OCI-LY7 (cell line): ENCODE data around the gene IGSF21. TPM values are rescaled to one million over a fixed set of nuclear protein-coding genes. Genes with fewer than 3 reads are reported as not detected.

Experiments used
- BruUV-seq: library from RNA; stranded (reverse); fragments of 400-500 nt; replicated peaks from 2 replicates; lab custom pipeline; 2021; lab: Mats Ljungman, UMichigan
- CTCF ChIA-PET: fragments of 300-600 bp; sonication (Branson Sonifier 250); formaldehyde crosslinking; loops from one replicate; lab custom pipeline; 2022; ENCODE audit warnings: antibody characterized with exemption; ENCODE audit not compliant: unreplicated experiment; lab: Charles Lee
- POLR2A ChIA-PET: fragments of 300-600 bp; sonication (Branson Sonifier 250); formaldehyde crosslinking; loops from one replicate; lab custom pipeline; 2022; ENCODE audit warnings: antibody characterized with exemption; lab: Charles Lee
- DNase-seq: peaks from one replicate; pipeline ENCODE4 v3.0.0-alpha.2; 2015; ENCODE audit warnings: low spot score
- H2AFZ ChIP-seq: fragments of 200-600 bp; sonication (generic), shearing (Covaris generic); 2 replicates; pipeline ENCODE4 v1.6.1; 2014; ENCODE audit warnings: mild to moderate bottlenecking, antibody characterized with exemption, low read length, moderate library complexity
- H3K27ac ChIP-seq: fragments of 200-600 bp; sonication (generic); 2 replicates; pipeline ENCODE4 v1.5.1; 2014; ENCODE audit warnings: mixed run types, low read depth, mild to moderate bottlenecking, moderate library complexity, low read length, inconsistent platforms; ENCODE audit not compliant: poor library complexity, severe bottlenecking
- H3K36me3 ChIP-seq: fragments of 200-600 bp; sonication (generic); 2 replicates; pipeline ENCODE4 v1.6.1; 2014; ENCODE audit warnings: mild to moderate bottlenecking, antibody characterized with exemption, low read length, moderate library complexity, mixed read lengths; ENCODE audit not compliant: insufficient read depth
- H3K4me1 ChIP-seq: fragments of 200-600 bp; sonication (generic); 2 replicates; pipeline ENCODE4 v1.5.1; 2014; ENCODE audit warnings: mild to moderate bottlenecking, low read length; ENCODE audit not compliant: insufficient read depth, poor library complexity, severe bottlenecking
- H3K4me2 ChIP-seq: fragments of 200-600 bp; sonication (generic); 2 replicates; pipeline ENCODE4 v1.6.1; 2014; ENCODE audit warnings: mild to moderate bottlenecking, low read length
- H3K4me3 ChIP-seq: fragments of 200-600 bp; sonication (generic); 2 replicates; pipeline ENCODE4 v1.5.1; 2014; ENCODE audit warnings: mild to moderate bottlenecking, low read depth, low read length; ENCODE audit not compliant: poor library complexity, severe bottlenecking
- H3K79me2 ChIP-seq: fragments of 200-600 bp; sonication (generic); 2 replicates; pipeline ENCODE4 v1.6.1; 2016; ENCODE audit warnings: low read depth, mild to moderate bottlenecking, low read length, moderate library complexity, mixed read lengths; ENCODE audit not compliant: insufficient read depth
- H3K9me2 ChIP-seq: fragments of 200-600 bp; sonication (generic); 2 replicates; pipeline ENCODE4 v1.6.1; 2016; ENCODE audit warnings: mild to moderate bottlenecking, low read length, mixed read lengths; ENCODE audit not compliant: insufficient read depth
- H3K9me3 ChIP-seq: fragments of 200-600 bp; sonication (generic); 2 replicates; pipeline ENCODE4 v1.6.1; 2014; ENCODE audit warnings: mild to moderate bottlenecking, mixed run types, low read length, mixed read lengths
- H4K20me1 ChIP-seq: fragments of 200-600 bp; sonication (generic); 2 replicates; pipeline ENCODE4 v1.6.1; 2014; ENCODE audit warnings: mild to moderate bottlenecking, antibody characterized with exemption, low read length, moderate library complexity, mixed read lengths; ENCODE audit not compliant: insufficient read depth
- EZH2phosphoT487 ChIP-seq: fragments of 200-600 bp; sonication (generic); IDR thresholded peaks from 2 replicates; pipeline ENCODE4 v1.6.1; 2018; ENCODE audit warnings: low read depth, borderline replicate concordance, mild to moderate bottlenecking, mixed run types, antibody characterized with exemption, low read length, moderate library complexity, mixed read lengths
- intact Hi-C: fragments of 100-400 bp; cut with micrococcal nuclease; formaldehyde crosslinking; loops from one replicate; pipeline ENCODE4 v1.10.0; 2022; ENCODE audit not compliant: unreplicated experiment
- total RNA-seq, 2 experiments: library from RNA; depleted of rRNA in 1 of 2; stranded (reverse); fragments of >200 nt in 1 of 2; shearing (Covaris generic) in 1 of 2; gene quantifications; 2 replicates each; pipeline ENCODE4 v1.2.3, GENCODE V29; 2014 to 2022
- TF ChIP-seq, protein P1 (sequence below): fragments of 200-600 bp; sonication (generic); conservative IDR thresholded peaks from 2 replicates; pipeline ENCODE4 v1.5.1; 2014; ENCODE audit warnings: mild to moderate bottlenecking, antibody characterized with exemption, low read length, moderate library complexity, mixed read lengths

The IGSF21 gene
- total RNA-seq, 2 experiments from 2014 or later = 0.17 TPM; not detected in 1

DNA sequence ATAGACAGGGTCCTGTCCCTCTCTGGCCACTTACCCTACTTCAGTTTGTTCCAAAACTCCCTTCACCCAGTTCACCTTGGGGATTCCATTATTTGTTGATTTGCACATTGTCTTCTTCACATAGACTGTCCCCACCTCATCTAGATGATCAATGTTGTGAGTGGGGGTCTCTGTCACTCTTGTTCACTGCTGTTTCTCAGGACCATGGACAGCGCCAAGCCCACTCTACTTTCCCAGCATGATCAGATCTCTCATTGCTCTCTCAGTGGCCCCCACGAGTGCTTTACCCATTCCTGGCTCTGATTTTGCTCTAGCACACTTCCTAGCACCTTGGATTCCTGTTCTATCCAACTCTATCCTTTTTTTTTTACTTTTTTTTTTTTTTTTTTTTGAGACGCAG is 45.4 kb upstream of the IGSF21 start:
- POLR2A ChIA-PET = no interaction called here
- Histone ChIP-seq H3K4me1 (no peaks in the 10 kb centered on the region), H3K36me3 (no peaks in the 10 kb centered on the region), H3K9me3 (no peaks in the 10 kb centered on the region), H3K27ac (no peak overlapping the region), H2AFZ (no peak overlapping the region), H3K4me2 (no peak overlapping the region), H4K20me1 (no peaks in the 10 kb centered on the region), H3K9me2 (no peaks in the 10 kb centered on the region), H3K79me2 (no peaks in the 10 kb centered on the region), H3K4me3 (no peak overlapping the region)
- BruUV-seq = no TSS peak
- CTCF ChIA-PET = no interaction called here
- TF ChIP-seq EZH2phosphoT487 = no peak
- TF ChIP-seq, protein P1, sequence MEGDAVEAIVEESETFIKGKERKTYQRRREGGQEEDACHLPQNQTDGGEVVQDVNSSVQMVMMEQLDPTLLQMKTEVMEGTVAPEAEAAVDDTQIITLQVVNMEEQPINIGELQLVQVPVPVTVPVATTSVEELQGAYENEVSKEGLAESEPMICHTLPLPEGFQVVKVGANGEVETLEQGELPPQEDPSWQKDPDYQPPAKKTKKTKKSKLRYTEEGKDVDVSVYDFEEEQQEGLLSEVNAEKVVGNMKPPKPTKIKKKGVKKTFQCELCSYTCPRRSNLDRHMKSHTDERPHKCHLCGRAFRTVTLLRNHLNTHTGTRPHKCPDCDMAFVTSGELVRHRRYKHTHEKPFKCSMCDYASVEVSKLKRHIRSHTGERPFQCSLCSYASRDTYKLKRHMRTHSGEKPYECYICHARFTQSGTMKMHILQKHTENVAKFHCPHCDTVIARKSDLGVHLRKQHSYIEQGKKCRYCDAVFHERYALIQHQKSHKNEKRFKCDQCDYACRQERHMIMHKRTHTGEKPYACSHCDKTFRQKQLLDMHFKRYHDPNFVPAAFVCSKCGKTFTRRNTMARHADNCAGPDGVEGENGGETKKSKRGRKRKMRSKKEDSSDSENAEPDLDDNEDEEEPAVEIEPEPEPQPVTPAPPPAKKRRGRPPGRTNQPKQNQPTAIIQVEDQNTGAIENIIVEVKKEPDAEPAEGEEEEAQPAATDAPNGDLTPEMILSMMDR = no peak
- intact Hi-C loops = no loop called here
- peak; percentile 4 for DNase-seq

DNA sequence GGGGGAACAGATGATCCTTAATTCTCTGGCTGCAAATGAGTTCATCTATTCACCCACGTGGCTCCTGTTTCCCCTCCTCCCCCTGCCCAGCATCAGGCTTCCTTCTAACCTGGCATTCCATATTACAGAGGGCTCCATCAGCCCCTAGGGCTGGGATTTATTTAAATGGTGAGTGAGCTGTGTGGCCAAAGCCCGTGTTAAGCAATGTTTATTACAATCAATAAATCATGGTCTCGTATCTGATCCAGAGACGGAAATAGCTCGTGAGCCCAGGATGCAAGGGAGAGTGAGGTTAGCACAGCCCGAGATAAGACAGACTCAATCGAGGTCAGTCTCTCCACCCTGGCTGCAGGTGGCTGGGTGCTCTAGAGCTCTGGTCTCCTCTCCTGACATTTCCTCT is 43.1 kb upstream of the IGSF21 start:
- Histone ChIP-seq H3K9me3 (no peaks in the 10 kb centered on the region), H3K9me2 (no peaks in the 10 kb centered on the region), H3K4me3 (no peak overlapping the region), H4K20me1 (no peaks in the 10 kb centered on the region), H3K36me3 (no peaks in the 10 kb centered on the region), H3K27ac (no peak overlapping the region), H3K79me2 (no peaks in the 10 kb centered on the region), H2AFZ (no peak overlapping the region), H3K4me1 (no peaks in the 10 kb centered on the region), H3K4me2 (no peak overlapping the region)
- intact Hi-C loops = no loop called here
- BruUV-seq = no TSS peak
- ChIA-PET POLR2A (no interaction called here), CTCF (interaction anchor here (0.6 kb wide), 1 partner anchor 548 kb away, joined by 3 read pairs; no protein-coding TSS in a partner anchor)
- TF ChIP-seq EZH2phosphoT487 = no peak
- TF ChIP-seq, protein P1 = no peak
- DNase-seq = no peak

GRCh38 chr1:18066576-18066975 is 41.0 kb upstream of the IGSF21 start:
- H4K20me1 ChIP-seq = no peaks in the 10 kb centered on the region
- no peak overlapping the region for H2AFZ ChIP-seq
- H3K79me2 ChIP-seq = no peaks in the 10 kb centered on the region
- H3K4me1 ChIP-seq = no peaks in the 10 kb centered on the region
- no peak for TF ChIP-seq EZH2phosphoT487
- TF ChIP-seq, protein P1 = no peak
- POLR2A ChIA-PET = no interaction called here
- H3K9me3 ChIP-seq = no peaks in the 10 kb centered on the region
- no peak overlapping the region for H3K27ac ChIP-seq
- intact Hi-C loops = no loop called here
- no TSS peak for BruUV-seq
- H3K4me2 ChIP-seq = no peak overlapping the region
- no peak overlapping the region for H3K4me3 ChIP-seq
- CTCF ChIA-PET = no interaction called here
- H3K36me3 ChIP-seq = no peaks in the 10 kb centered on the region
- no peaks in the 10 kb centered on the region for H3K9me2 ChIP-seq
- no peak for DNase-seq
